ENCODE data around the gene EXOC7. TPM values are rescaled to one million over a fixed set of nuclear protein-coding genes. Genes with fewer than 3 reads are reported as not detected.

Gene EXOC7
- total RNA-seq, 1 experiment from 2014 or later, result 114 TPM

- TF ChIP-seq MAX (IDR thresholded peaks at IDR 0.05) (no peak), POLR2A (IDR thresholded peaks at IDR 0.05; ENCODE audit: borderline replicate concordance, extremely low read depth, insufficient read depth, insufficient read length) (no peak), POLR2AphosphoS5 (IDR thresholded peaks at IDR 0.05; ENCODE audit: low read depth, low read length) (no peak), REST (IDR thresholded peaks at IDR 0.05; ENCODE audit: low read depth) (no peak), TCF7L2 (IDR thresholded peaks at IDR 0.05; ENCODE audit: borderline replicate concordance, extremely low read depth, insufficient read depth, insufficient read length) (no peak), EZH2 (IDR thresholded peaks at IDR 0.05) (no peak), EZH2phosphoT487 (IDR thresholded peaks at IDR 0.05; ENCODE audit: borderline replicate concordance) (no peak), ZNF274 (IDR thresholded peaks at IDR 0.05; ENCODE audit: low read depth, low read length) (no peak), RAD21 (IDR thresholded peaks at IDR 0.05; ENCODE audit: low read depth) (no peak), SP1 (IDR thresholded peaks at IDR 0.05; ENCODE audit: low read depth) (no peak)
- H2AFZ ChIP-seq (ENCODE audit: low read depth, low read length, poor library complexity, severe bottlenecking), result no peak overlapping the region
- ChIA-PET POLR2A (no interaction called here), CTCF (no interaction called here), RAD21 (ENCODE audit: low non-redundant PET in 1 of 2, low total read pairs in 2 of 2, uncharacterized antibody in 2 of 2, unreplicated experiment in 2 of 2) (no interaction called here)
- no peaks in the 10 kb centered on the region for H4K20me1 ChIP-seq (ENCODE audit: insufficient read depth)
- H3K9me3 ChIP-seq (ENCODE audit: control insufficient read depth in 1 of 2, insufficient read depth in 1 of 2, low read depth in 1 of 2, low read length in 2 of 2), result no peaks in the 10 kb centered on the region
- H3K4me2 ChIP-seq (ENCODE audit: low read length), result no peak overlapping the region
- H3K79me2 ChIP-seq (ENCODE audit: insufficient read depth, low read length), result no peaks in the 10 kb centered on the region
- intact Hi-C loops (cut with micrococcal nuclease), result no loop called here
- H3K9me2 ChIP-seq (ENCODE audit: insufficient read depth), result no peaks in the 10 kb centered on the region
- ATAC-seq (no peak), DNase-seq (ENCODE audit: low read depth, low spot score) (no peak)
- no peak overlapping the region; the same call in 1 of the 2 replicates for H3K27ac ChIP-seq (ENCODE audit: low read depth, low read length)
- no TSS peak for BruUV-seq (replicated peaks)
- H3K4me3 ChIP-seq (replicated peaks in 1 of 2; ENCODE audit: low read depth in 1 of 2, low read length in 2 of 2), result no peak overlapping the region
- no peaks in the 10 kb centered on the region for H3K27me3 ChIP-seq (ENCODE audit: insufficient read depth, low read length)
- no peak overlapping the region for H3K9ac ChIP-seq (ENCODE audit: low read length)
- peaks cover 26 to 29% of the 10 kb centered on the region in 2 experiments for H3K4me1 ChIP-seq (ENCODE audit: control insufficient read depth in 1 of 2, insufficient read depth in 2 of 2, low read length in 2 of 2)
- H3K36me3 ChIP-seq (ENCODE audit: control insufficient read depth in 1 of 2, insufficient read depth in 2 of 2, low read length in 2 of 2), result no peaks in the 10 kb centered on the region
Observed at GRCh38 chr17:76137351-76138233, 34.0 kb upstream of the EXOC7 start.
